Calu3 (cell line): Measurements from ENCODE around the gene NATD1. TPM values are rescaled to one million over a fixed set of nuclear protein-coding genes. Genes with fewer than 3 reads are reported as not detected.

Experiments
- BruUV-seq: library from RNA; stranded (reverse); fragments of 400-500 nt; replicated peaks from 2 replicates; lab custom pipeline; 2021; lab: Mats Ljungman, UMichigan
- CTCF ChIA-PET: fragments of 300-600 bp; sonication (Branson Sonifier 250); formaldehyde crosslinking; loops from one replicate; lab custom pipeline; 2022; ENCODE audit warnings: antibody characterized with exemption; lab: Charles Lee
- DNase-seq: peaks from one replicate; pipeline ENCODE4 v3.0.0; 2022
- H3K27ac Mint-ChIP-seq: one replicate; pipeline ENCODE4 v1.8.0; 2022; ENCODE audit warnings: mixed read lengths; ENCODE audit not compliant: unreplicated experiment
- H3K27me3 Mint-ChIP-seq: one replicate; pipeline ENCODE4 v1.8.0; 2022; ENCODE audit warnings: mixed read lengths; ENCODE audit not compliant: unreplicated experiment
- H3K36me3 Mint-ChIP-seq: one replicate; pipeline ENCODE4 v1.8.0; 2022; ENCODE audit warnings: mild to moderate bottlenecking, moderate library complexity, mixed read lengths; ENCODE audit not compliant: insufficient read depth, unreplicated experiment
- H3K4me1 Mint-ChIP-seq: one replicate; pipeline ENCODE4 v1.8.0; 2022; ENCODE audit warnings: mild to moderate bottlenecking, low read depth, mixed read lengths; ENCODE audit not compliant: unreplicated experiment
- H3K4me3 Mint-ChIP-seq: one replicate; pipeline ENCODE4 v1.8.0; 2022; ENCODE audit warnings: mild to moderate bottlenecking, low read depth, moderate library complexity, mixed read lengths; ENCODE audit not compliant: unreplicated experiment
- H3K9me3 Mint-ChIP-seq: one replicate; pipeline ENCODE4 v1.8.0; 2022; ENCODE audit warnings: low read depth, mixed read lengths; ENCODE audit not compliant: unreplicated experiment
- CTCF ChIP-seq: fragments of 200-600 bp; IDR thresholded peaks from one replicate; pipeline ENCODE4 v1.8.0; 2022; ENCODE audit warnings: antibody characterized with exemption; ENCODE audit not compliant: unreplicated experiment
- intact Hi-C: fragments of 100-400 bp; cut with micrococcal nuclease; formaldehyde crosslinking; loops from one replicate; pipeline ENCODE4 v1.10.0; 2022; ENCODE audit not compliant: unreplicated experiment
- total RNA-seq: library from RNA; stranded (reverse); gene quantifications from 2 replicates; pipeline ENCODE4 v1.2.3, GENCODE V29; 2022

Gene NATD1
- total RNA-seq, 1 experiment from 2014 or later: 1.5 TPM

- CTCF ChIA-PET: no interaction called here
- intact Hi-C loops: no loop called here
- H3K27ac Mint-ChIP-seq: no peak overlapping the region
- H3K27me3 Mint-ChIP-seq: no peaks in the 10 kb centered on the region
- no peaks in the 10 kb centered on the region for H3K9me3 Mint-ChIP-seq
- no peaks in the 10 kb centered on the region for H3K36me3 Mint-ChIP-seq
- H3K4me3 Mint-ChIP-seq: no peak overlapping the region
- no peaks in the 10 kb centered on the region for H3K4me1 Mint-ChIP-seq
- no TSS peak for BruUV-seq
- no peak for DNase-seq
- TF ChIP-seq CTCF: no peak
Measured at GRCh38 chr17:21268596-21269188, 15.5 kb upstream of the NATD1 start.

GRCh38 chr17:21263376-21263775 lies 10.2 kb upstream of the NATD1 start:
- no TSS peak for BruUV-seq
- CTCF ChIA-PET: no interaction called here
- no peaks in the 10 kb centered on the region for H3K27me3 Mint-ChIP-seq

GRCh38 chr17:21262259-21262993 lies 9.2 kb upstream of the NATD1 start:
- Mint-ChIP-seq H3K27ac (no peak overlapping the region), H3K36me3 (peaks cover 3% of the 10 kb centered on the region), H3K4me3 (no peak overlapping the region), H3K4me1 (peaks cover 9% of the 10 kb centered on the region), H3K27me3 (no peaks in the 10 kb centered on the region), H3K9me3 (no peaks in the 10 kb centered on the region)
- CTCF ChIA-PET: no interaction called here
- no TSS peak for BruUV-seq
- no peak for TF ChIP-seq CTCF
- intact Hi-C loops: no loop called here
- DNase-seq: no peak

More at GRCh38 chr17:21263376-21263775, 10.2 kb upstream of the NATD1 start:
- intact Hi-C loops: no loop called here
- H3K9me3 Mint-ChIP-seq: no peaks in the 10 kb centered on the region
- TF ChIP-seq CTCF: no peak
- no peaks in the 10 kb centered on the region for H3K36me3 Mint-ChIP-seq
- no peak overlapping the region for H3K27ac Mint-ChIP-seq
- H3K4me1 Mint-ChIP-seq: no peaks in the 10 kb centered on the region
- DNase-seq: no peak
- H3K4me3 Mint-ChIP-seq: no peak overlapping the region

- no peak for DNase-seq
- H3K9me3 Mint-ChIP-seq: no peaks in the 10 kb centered on the region
- H3K4me3 Mint-ChIP-seq: no peak overlapping the region
- CTCF ChIA-PET: interaction anchor here (0.7 kb wide), 1 partner anchor 44 kb away, joined by 4 read pairs; no protein-coding TSS in a partner anchor
- H3K36me3 Mint-ChIP-seq: peaks cover 5% of the 10 kb centered on the region
- BruUV-seq: no TSS peak
- TF ChIP-seq CTCF: no peak
- no peaks in the 10 kb centered on the region for H3K27me3 Mint-ChIP-seq
- H3K27ac Mint-ChIP-seq: no peak overlapping the region
- intact Hi-C loops: no loop called here
- peaks cover 12% of the 10 kb centered on the region for H3K4me1 Mint-ChIP-seq
Measured at GRCh38 chr17:21258593-21258992, 5.4 kb upstream of the NATD1 start.
